H4 (cell line): ENCODE data around the gene SPATA19. TPM values are rescaled to one million over a fixed set of nuclear protein-coding genes. Genes with fewer than 3 reads are reported as not detected.

ENCODE experiments used
- DNase-seq: peaks from one replicate; pipeline ENCODE4 v3.0.0-alpha.2; 2015; ENCODE audit warnings: low spot score
- total RNA-seq: library from RNA; depleted of rRNA; stranded (reverse); fragments of >200 nt; shearing (Covaris generic); gene quantifications from 2 replicates; pipeline ENCODE4 v1.2.3, GENCODE V29; 2014

Gene SPATA19
- total RNA-seq, 1 experiment from 2014 or later, result not detected

DNA sequence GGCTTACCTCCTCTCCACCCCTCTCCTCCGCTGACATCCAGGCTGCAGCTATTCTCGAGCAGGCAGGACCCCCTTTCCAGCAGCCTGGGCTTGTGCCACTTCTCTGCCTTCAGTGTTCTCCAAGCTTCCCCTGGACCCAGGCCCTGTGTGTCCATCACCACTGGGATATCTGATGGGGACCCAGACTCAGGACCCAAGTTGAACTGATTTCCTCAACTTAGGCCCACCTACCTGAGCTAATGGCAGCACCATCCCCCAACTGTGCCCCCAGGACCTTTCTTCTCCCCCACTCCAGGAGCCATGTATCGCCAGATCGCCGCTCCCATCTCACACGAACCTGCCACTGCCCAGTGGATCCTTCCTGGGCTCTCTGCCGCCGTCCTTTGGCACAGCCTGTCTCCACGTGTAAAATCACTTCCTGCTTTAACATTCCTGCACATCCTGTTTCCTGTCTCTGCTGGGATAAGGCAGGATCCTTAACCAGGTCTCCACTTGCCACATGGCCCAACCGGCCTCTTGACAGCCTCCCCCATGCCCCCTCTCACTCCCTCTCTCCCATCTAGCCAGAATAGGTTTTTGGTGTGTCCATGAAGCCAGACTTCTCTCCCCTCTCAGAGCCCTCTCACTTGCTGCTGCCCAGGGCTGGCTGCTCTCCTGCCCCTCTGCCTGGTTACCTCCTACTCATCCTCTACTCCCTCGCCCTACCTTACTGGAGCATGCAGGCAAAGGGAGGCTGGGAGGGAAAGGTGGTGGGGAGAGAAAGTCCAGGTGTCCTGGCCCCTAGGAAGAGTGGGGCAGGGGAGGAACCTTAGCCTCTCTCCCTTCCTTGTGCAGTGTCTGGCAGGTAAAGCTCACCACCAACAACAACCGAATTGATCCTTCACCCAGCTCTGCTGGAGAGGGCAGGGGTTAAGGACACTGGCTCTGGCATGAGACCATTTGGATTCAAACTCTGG lies 9.4 kb downstream of the SPATA19 start:
- DNase-seq, result peak; percentile 47

DNA sequence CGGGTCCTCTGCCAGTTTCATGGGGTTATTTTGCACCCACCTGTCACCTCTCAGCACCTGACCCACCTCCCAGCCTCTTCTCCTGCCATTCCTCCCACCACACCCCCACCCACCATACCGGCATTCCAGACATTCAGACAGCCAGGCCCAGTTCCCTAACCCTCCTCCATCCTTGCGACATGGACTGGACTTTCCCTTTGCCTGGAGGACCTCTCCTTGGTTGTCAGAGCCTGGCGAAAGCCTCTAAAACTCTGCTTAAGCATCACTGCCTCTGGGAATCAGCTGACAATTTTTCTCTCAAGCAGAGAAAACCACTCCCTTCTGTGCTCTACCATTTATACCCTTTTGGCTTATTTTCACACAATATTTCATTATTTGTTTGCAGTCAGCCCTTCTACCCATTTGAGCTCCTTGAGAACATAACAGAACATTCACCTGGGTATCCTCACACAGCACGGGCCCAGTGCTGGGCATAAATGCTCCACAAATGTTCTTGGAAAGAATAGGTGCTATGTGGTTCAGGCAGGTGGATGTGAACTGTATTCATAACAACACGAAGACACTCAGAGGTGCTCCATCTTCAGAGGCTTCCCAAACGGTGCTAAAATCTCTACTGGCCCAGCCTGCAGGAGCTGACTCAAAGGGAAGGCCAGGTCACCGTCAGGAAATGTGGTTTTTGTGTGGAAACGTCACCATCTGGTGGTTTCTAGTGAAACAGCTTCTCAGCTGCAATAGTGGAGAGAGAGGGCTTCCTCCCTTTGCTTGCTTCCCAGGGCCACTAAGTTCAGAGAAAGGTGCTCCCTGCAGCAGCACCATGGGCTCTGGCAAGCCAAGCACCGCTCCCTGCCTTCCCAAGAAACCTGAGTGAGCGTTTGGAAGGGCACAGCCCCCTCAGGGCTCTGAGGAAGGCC lies 10.4 kb downstream of the SPATA19 start:
- peak; percentile 67 for DNase-seq

DNA sequence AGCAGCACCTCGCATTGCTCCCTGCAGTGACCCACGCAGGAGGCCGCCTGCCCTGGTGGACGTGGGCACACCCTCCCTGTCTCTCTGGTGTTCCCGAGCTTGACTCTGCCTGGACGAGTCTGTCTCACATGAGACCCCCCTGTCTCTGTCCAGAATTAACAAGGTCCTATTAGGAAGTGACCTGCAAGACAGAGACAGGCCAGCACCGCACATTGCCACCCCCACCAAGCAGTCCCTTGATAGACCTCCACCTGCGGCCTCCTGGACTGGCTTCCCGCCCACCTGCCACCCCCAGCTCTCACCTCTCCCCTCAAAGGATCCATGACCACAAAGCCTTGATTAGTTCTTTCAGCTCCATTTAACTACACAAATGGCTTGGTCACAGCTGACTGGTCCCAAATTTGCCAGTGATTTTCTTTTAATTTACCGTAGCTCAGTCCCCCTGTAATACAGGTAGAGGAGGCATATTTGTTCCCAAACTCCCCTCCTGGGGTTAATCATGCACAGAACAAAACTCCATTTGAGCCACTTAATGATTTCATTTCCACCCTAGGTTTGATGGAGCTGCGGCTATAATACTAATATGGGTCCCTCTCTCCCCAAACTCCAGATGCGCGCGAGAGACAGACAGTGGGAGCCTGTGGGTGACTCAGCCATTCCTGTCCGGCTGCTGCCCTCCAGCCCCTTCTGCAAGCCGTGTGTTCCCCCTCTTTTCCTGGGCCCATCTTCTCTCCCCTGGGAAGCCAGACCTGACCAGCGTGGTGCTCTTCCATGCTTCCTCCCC lies 11.2 kb downstream of the SPATA19 start:
- DNase-seq, result no peak

DNA sequence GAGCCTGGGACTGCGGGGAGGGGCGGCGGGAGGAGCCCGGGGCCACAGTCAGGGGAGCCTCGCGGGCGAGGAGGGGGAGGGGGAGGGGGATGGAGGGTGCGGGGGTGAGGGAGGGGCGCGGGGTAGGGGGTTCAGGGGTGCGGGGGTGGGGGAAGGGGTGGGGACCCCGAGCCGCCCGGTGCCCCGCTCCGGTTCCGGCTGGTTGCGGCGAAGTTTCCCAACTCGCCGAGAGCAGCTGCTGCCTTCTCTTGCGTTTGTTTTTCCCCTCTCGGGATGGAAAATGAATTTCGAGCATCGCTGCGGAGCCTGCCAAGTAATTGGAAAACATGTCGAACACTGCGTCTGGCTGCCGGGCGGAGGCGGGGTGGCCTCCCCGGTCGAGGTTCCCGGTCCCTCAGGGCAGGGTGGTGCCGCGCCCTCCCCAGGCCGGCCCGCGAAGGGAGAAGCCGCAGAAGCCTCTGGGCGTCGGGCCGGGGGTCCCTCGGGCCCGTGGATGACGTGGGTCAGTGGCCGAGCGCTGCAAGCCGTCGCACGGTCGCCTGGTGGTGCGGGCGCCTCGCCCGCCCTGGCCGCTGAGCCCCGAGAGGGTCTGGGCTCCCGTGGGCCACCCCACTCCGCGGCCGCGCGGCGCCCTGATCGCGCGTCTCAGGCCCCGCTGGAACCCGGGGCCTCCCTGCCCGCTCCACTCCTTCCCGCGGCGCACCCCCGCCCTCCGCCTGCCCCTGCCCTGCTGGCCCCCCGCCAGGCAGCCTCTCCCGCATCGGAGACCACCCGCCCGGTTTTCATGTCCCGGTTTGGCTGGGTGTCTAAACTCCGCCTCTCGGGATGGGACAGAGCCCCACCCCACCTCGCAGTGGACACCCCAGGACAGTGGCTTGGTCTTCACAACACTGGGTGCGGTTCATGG lies 12.1 kb downstream of the SPATA19 start:
- DNase-seq, result no peak

- DNase-seq, result no peak
Measured at GRCh38 chr11:133832096-133832990, 13.0 kb downstream of the SPATA19 start.

DNA sequence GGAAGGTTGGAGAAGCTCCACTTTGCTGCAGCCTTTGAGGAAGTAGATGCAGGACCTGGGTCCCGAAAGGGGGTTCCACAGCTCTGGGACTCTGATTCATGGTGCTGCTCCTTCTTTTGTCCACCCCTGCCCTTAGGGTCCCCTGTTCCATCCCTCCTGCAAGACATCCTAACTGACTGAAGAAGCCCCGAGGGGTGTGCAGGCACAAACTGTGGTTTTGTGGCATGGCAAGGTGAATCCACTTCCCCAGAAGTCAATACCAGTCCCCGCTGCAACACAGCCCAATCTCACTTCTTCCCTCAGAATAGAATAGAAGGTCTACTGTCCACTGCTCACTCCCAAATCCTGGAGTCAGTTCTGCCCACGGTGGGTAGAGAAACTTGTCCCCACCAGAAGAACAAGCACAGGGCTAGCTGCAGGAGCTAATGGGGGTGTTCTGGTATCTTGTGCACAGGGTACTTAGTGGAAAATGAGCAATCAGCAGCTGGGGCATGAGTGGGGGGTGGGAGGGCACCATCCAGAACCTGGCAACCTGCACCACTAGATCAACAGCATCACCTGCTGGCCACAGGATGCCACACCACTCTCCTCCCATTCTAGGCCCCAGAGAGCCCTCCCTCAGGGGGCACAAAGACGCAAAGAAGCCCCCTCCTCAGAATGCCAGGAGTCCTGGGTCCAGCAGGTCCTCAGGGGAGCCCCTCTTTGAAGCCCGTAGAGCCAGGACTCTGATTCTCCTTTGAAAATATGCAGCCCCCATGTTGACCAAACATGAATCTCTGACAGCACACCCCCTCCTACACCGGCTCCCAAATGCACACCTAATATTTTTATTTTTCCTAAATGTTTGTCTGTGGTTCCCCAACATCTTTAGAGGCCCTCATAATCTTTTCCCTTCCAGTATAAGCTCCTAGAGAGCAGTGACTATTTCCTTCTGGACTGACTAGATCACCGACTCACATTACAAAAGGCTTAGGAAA lies 14.1 kb downstream of the SPATA19 start:
- DNase-seq, result no peak

GRCh38 chr11:133829566-133829965 lies 15.7 kb downstream of the SPATA19 start:
- DNase-seq, result no peak

DNA sequence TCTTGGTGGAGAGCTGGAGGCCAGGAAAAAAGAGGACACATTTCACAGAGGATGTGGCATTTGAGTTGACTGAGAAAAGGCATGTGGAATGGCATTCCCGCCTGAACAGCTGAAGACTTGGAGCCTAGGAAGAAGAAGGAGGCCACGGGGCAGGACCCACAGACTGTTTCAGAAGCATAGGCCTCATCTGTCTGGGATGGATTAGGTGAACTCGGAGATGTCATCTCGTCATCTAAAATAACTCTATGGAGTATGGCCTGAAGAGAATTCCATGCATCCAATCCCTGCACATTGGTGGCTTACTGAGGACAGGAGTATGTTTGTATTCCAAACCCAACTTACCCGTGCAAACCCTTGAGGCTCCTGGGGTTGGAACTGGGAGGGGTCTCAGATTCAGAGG lies 16.4 kb downstream of the SPATA19 start:
- no peak for DNase-seq

DNA sequence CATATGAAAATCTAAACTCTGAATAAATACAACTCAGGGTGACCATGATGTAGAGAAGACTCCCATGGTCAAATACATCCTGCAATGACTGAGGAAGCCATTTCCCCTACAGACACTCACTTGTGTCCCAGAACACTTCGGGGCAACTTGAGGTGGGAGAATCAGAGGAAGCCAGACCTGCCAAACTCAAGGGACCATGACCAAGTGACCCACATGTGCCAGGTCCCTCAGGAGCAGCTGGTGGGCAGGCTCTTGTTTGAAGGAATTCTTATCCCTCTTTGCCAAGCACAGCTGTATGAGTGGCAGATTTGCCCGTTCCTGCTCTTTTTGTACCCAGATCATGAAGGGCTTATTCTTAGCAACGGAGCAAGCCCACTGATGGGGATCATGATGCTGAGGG lies 17.8 kb downstream of the SPATA19 start:
- DNase-seq, result no peak

- DNase-seq, result no peak
Measured at GRCh38 chr11:133826866-133827265, 18.4 kb downstream of the SPATA19 start.

DNA sequence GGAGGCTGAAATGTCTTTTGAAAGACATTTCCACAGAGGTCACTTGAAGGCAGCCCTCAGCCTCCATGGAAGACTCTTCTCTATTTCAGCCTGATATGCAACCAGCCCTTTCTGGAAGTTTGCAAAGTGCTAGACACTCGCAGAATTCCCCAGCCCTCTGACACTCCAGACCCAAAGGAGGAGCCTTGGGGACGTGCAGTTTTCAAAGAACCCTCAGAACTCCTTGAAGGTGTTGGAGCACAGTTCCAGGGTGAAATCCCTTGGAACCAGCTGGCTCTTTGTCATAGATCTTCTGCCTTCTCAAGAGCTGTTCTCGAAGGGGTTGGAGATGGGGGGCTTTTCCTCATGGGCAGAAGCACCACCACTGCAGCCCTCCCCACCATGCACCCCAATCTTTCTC lies 19.6 kb downstream of the SPATA19 start:
- DNase-seq, result no peak

GRCh38 chr11:133825156-133825555 lies 20.2 kb downstream of the SPATA19 start:
- DNase-seq, result no peak

GRCh38 chr11:133824593-133824992 lies 20.7 kb downstream of the SPATA19 start:
- DNase-seq, result no peak

GRCh38 chr11:133823614-133824013 lies 21.7 kb downstream of the SPATA19 start:
- DNase-seq, result no peak

- DNase-seq, result no peak
Measured at GRCh38 chr11:133823211-133823610, 22.1 kb downstream of the SPATA19 start.

- peak; percentile 36 for DNase-seq
Measured at GRCh38 chr11:133821776-133822175, 23.5 kb downstream of the SPATA19 start.

- DNase-seq, result no peak
Measured at GRCh38 chr11:133819746-133820315, 25.5 kb downstream of the SPATA19 start.

- DNase-seq, result no peak
Measured at GRCh38 chr11:133819114-133819513, 26.2 kb downstream of the SPATA19 start.
